Parathyroid adenoma (tissue), 2 donors: ENCODE results near the gene TEX29.
A peak's percentile ranks its signal among the peaks of the same experiment; 100 is the strongest.

Source experiments
- H2AFZ ChIP-seq: fragments of 300-600 bp; sonication (generic); one replicate; pipeline ENCODE4 v1.7.0; 2017; ENCODE audit warnings: antibody characterized with exemption, mild to moderate bottlenecking
- H3K27ac ChIP-seq: fragments of 300-600 bp; sonication (generic); one replicate; pipeline ENCODE4 v1.7.0; 2017
- H3K27me3 ChIP-seq: fragments of 300-600 bp; sonication (generic); one replicate; pipeline ENCODE4 v1.7.0; 2017; ENCODE audit warnings: low read length; ENCODE audit not compliant: control insufficient read depth, insufficient read depth
- H3K36me3 ChIP-seq: fragments of 300-600 bp; sonication (generic); one replicate; pipeline ENCODE4 v1.7.0; 2017; ENCODE audit warnings: low read length; ENCODE audit not compliant: control insufficient read depth, insufficient read depth
- H3K4me1 ChIP-seq: fragments of 300-600 bp; sonication (generic); one replicate; pipeline ENCODE4 v1.7.0; 2017; ENCODE audit warnings: control low read depth
- H3K4me2 ChIP-seq: fragments of 300-600 bp; sonication (generic); one replicate; pipeline ENCODE4 v1.7.0; 2017; ENCODE audit warnings: low read length
- H3K4me3 ChIP-seq: fragments of 300-600 bp; sonication (generic); one replicate; pipeline ENCODE4 v1.7.0; 2017; ENCODE audit warnings: low read depth, low read length
- H3K79me2 ChIP-seq: fragments of 300-600 bp; sonication (generic); one replicate; pipeline ENCODE4 v1.7.0; 2017; ENCODE audit warnings: control low read depth
- H3K9ac ChIP-seq: fragments of 300-600 bp; sonication (generic); one replicate; pipeline ENCODE4 v1.7.0; 2017; ENCODE audit warnings: mild to moderate bottlenecking
- H3K9me3 ChIP-seq: fragments of 300-600 bp; sonication (generic); one replicate; pipeline ENCODE4 v1.7.0; 2017; ENCODE audit warnings: low read length; ENCODE audit not compliant: control insufficient read depth
- CTCF ChIP-seq: fragments of 300-600 bp; sonication (generic); IDR thresholded peaks from one replicate; pipeline ENCODE4 v1.7.0; 2017; ENCODE audit warnings: antibody characterized with exemption, mild to moderate bottlenecking
- donor health status: primary hyperparathyroidism.

The TEX29 gene

DNA sequence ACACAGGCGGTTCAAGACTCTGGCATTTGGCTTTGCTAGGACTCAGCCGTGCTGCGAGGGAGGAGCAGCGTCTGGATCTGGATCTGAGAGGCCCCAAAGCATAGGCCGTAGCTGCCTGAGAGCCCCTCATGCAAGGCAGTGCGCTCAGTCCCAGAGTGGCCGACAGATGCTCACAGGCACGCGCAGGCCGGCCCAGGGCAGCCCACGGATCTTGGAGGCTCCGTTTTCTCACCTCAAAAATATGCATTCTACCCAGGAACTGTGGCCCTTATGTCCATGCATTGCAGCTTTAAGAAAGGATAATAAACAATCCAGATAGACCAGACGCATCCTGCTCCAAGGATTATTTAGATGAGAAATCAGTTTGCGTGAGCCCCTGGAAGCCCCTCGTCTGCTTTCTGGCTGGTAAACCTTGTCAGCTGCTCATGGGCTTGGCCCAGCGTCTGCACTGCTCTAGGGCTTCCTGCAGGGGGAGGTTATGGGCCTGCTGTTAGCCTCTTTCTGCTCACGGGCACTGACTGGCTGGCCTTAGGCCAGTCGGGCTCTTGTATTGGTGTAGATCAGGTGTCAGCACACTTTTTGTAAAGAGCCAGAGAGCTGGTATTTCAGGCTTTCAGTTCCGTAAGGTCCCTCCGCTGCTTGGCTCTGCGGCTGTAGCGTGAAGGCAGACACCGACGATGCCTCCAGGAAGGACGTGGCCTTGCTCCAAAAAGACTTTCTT, 24.2 kb downstream of the TEX29 start:
- Histone ChIP-seq H3K4me2 (no peak overlapping the region), H3K4me3 (no peak overlapping the region), H3K27ac (no peak overlapping the region), H2AFZ (no peak overlapping the region), H3K27me3 (no peaks in the 10 kb centered on the region), H3K9me3 (no peaks in the 10 kb centered on the region), H3K79me2 (no peaks in the 10 kb centered on the region), H3K9ac (no peak overlapping the region), H3K36me3 (no peaks in the 10 kb centered on the region), H3K4me1 (no peaks in the 10 kb centered on the region)
- peak; percentile 23 for TF ChIP-seq CTCF

GRCh38 chr13:111345682-111346081, 25.2 kb downstream of the TEX29 start:
- Histone ChIP-seq H3K36me3 (no peaks in the 10 kb centered on the region), H3K27ac (no peak overlapping the region), H3K27me3 (no peaks in the 10 kb centered on the region), H3K4me3 (no peak overlapping the region), H3K4me2 (no peak overlapping the region), H3K9me3 (no peaks in the 10 kb centered on the region), H3K9ac (no peak overlapping the region), H3K79me2 (no peaks in the 10 kb centered on the region), H3K4me1 (no peaks in the 10 kb centered on the region), H2AFZ (no peak overlapping the region)
- no peak for TF ChIP-seq CTCF

DNA sequence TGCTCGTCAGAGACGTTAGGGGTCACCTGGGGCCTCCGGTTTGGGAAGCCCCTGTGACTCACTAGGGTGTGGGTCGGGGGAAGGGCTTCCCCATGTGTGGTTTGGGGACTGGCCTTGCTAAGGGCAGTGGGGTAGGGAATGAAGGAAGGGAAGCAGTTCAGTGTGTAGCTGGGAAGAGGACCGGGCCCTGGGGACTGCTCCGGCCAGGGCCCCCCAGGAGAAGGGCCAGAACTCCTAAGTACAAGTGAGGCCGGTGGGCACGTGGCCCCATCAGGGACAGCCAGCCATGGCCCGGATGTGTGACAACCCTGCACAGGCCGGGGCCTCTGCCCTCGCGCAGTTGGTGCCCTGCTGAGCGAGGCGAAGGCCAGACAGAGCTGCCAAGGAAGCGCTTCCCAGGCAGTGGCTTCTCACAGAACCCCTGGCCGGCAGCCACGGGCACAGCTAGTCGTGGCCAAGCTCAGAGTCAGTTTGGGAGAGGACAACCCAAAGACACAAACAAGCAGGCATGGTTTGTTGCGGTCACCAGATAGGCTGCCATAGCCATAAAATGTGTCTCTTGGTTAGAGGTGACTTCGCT, 25.7 kb downstream of the TEX29 start:
- Histone ChIP-seq H2AFZ (no peak overlapping the region), H3K9me3 (no peaks in the 10 kb centered on the region), H3K27ac (no peak overlapping the region), H3K4me3 (no peak overlapping the region), H3K79me2 (no peaks in the 10 kb centered on the region), H3K9ac (no peak overlapping the region), H3K4me2 (no peak overlapping the region), H3K36me3 (no peaks in the 10 kb centered on the region), H3K4me1 (no peaks in the 10 kb centered on the region), H3K27me3 (no peaks in the 10 kb centered on the region)
- no peak for TF ChIP-seq CTCF

- no peaks in the 10 kb centered on the region for H3K36me3 ChIP-seq
- TF ChIP-seq CTCF: no peak
Measured at GRCh38 chr13:111347438-111347837, 27.0 kb downstream of the TEX29 start.

GRCh38 chr13:111353508-111353907, 33.1 kb downstream of the TEX29 start:
- no peak overlapping the region for H2AFZ ChIP-seq
- no peaks in the 10 kb centered on the region for H3K27me3 ChIP-seq
- H3K4me3 ChIP-seq: no peak overlapping the region
- H3K4me2 ChIP-seq: no peak overlapping the region
- no peaks in the 10 kb centered on the region for H3K4me1 ChIP-seq
- no peaks in the 10 kb centered on the region for H3K36me3 ChIP-seq
- H3K79me2 ChIP-seq: no peaks in the 10 kb centered on the region
- no peak overlapping the region for H3K9ac ChIP-seq
- H3K9me3 ChIP-seq: no peaks in the 10 kb centered on the region
- no peak overlapping the region for H3K27ac ChIP-seq
- no peak for TF ChIP-seq CTCF

More at GRCh38 chr13:111347438-111347837, 27.0 kb downstream of the TEX29 start:
- Histone ChIP-seq H3K27ac (no peak overlapping the region), H3K4me3 (no peak overlapping the region), H3K79me2 (no peaks in the 10 kb centered on the region), H3K9me3 (no peaks in the 10 kb centered on the region), H3K4me2 (no peak overlapping the region), H3K4me1 (no peaks in the 10 kb centered on the region), H3K9ac (no peak overlapping the region), H2AFZ (no peak overlapping the region), H3K27me3 (no peaks in the 10 kb centered on the region)
